K562 (cell line): Measurements from ENCODE around the gene ADAMTSL2.

Experiments
- BRD4 ChIP-seq: fragments of 200-600 bp; sonication (generic); IDR thresholded peaks from 2 replicates; pipeline ENCODE4 v1.6.1; 2017; ENCODE audit warnings: inconsistent platforms
- CTCF ChIP-seq, 3 experiments: IDR thresholded peaks in 2 of 3; conservative IDR thresholded peaks in 1 of 3; 2 replicates each; pipeline ENCODE4 v1.5.1; 2011 to 2012; ENCODE audit warnings: low read length in 3 of 3, mild to moderate bottlenecking in 3 of 3, control low read depth in 2 of 3, improper control_type of control experiment in 1 of 3, inconsistent platforms in 1 of 3, low read depth in 1 of 3, mixed read lengths in 1 of 3, moderate library complexity in 1 of 3; ENCODE audit not compliant: insufficient read depth in 2 of 3
- EP300 ChIP-seq: IDR thresholded peaks from 2 replicates; pipeline ENCODE4 v1.6.1; 2012; ENCODE audit warnings: low read length, improper control_type of control experiment
- GABPA ChIP-seq: fragments of 200-800 bp; sonication (Bioruptor generic); conservative IDR thresholded peaks from 2 replicates; pipeline ENCODE4 v1.6.1; 2016; ENCODE audit warnings: low read depth, missing genetic modification characterization, missing compliant biosample characterization
- KLF6 ChIP-seq: fragments of 250-450 bp; sonication (Bioruptor Pico); IDR thresholded peaks from 2 replicates; pipeline ENCODE4 v1.4.0; 2020; ENCODE audit warnings: mild to moderate bottlenecking, moderate library complexity, borderline replicate concordance
- TF ChIP-seq, protein P1 (sequence below): sonication (generic); formaldehyde crosslinking; IDR thresholded peaks from 2 replicates; pipeline ENCODE4 v1.9.0; 2022; ENCODE audit warnings: mild to moderate bottlenecking, missing genetic modification reagents
- TF ChIP-seq, protein P2 (sequence below): fragments of 450-650 bp; formaldehyde crosslinking; IDR thresholded peaks from 2 replicates; pipeline ENCODE4 v1.4.0; 2020; ENCODE audit warnings: mild to moderate bottlenecking, moderate library complexity

DNA sequence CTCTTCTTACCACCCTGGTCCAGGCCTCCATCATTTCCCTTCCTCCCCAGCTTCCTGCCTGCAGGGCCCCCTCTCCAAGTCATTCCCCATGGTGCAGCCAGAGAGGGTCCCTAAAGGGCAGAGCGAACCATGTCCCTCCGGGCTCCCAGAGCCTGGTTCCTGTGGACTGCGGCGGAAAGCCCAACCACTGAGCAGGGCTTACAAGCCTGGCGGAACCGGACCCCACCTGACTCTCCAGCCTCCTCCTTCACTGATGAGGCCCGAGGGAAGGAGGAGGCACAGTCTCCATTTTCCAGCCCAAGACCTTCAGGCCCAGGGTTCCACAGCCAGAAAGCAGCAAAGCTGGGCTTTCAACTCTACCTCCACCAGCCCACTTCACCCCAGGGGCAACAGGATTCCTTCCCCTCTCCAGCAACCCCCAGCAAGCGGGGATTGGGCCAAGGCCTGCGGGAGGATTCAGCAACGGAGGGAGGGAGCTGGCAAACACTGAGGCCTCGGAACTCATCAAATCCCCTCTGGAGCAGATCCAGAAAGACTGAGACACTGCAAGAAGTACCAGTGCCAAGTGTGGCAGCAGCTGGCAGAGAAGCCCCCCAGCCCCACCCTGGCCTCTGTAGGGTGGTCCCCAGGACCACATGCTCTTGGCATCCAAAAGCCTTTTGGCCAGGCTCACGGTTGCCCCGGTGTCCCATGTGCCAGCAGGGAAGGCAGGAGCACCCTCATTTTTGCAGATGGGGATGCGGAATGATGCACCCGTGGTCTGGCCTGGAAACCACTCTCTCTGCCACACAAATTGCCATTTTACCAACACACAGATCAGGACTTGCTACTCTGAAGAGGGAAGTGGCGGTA is 71.6 kb downstream of the ADAMTSL2 start:
- TF ChIP-seq GABPA (tag) (no peak), KLF6 (no peak), CTCF (IDR thresholded peaks at IDR 0.05 in 2 of 3, conservative IDR thresholded peaks at IDR 0.05 in 1 of 3; ENCODE audit: insufficient read depth in 2 of 3, low read depth in 1 of 3, low read length in 3 of 3) (no peak), BRD4 (no peak), EP300 (no peak)
- TF ChIP-seq, protein P1, sequence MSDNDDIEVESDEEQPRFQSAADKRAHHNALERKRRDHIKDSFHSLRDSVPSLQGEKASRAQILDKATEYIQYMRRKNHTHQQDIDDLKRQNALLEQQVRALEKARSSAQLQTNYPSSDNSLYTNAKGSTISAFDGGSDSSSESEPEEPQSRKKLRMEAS (CRISPR knock-in tag) = no peak
- TF ChIP-seq, protein P2, sequence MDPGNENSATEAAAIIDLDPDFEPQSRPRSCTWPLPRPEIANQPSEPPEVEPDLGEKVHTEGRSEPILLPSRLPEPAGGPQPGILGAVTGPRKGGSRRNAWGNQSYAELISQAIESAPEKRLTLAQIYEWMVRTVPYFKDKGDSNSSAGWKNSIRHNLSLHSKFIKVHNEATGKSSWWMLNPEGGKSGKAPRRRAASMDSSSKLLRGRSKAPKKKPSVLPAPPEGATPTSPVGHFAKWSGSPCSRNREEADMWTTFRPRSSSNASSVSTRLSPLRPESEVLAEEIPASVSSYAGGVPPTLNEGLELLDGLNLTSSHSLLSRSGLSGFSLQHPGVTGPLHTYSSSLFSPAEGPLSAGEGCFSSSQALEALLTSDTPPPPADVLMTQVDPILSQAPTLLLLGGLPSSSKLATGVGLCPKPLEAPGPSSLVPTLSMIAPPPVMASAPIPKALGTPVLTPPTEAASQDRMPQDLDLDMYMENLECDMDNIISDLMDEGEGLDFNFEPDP = no peak
